HepG2 (cell line): Measurements from ENCODE around the gene KCNE5.

Experiments
- CBX2 ChIP-seq, 2 experiments: fragments of 200-600 bp in 1 of 2; sonication (generic); formaldehyde crosslinking in 1 of 2; IDR thresholded peaks; 2 replicates each; pipeline versions ENCODE4 v1.7.0 to v1.8.1; 2018 to 2022; ENCODE audit warnings: low read depth in 2 of 2, low read length in 1 of 2, mild to moderate bottlenecking in 1 of 2, missing genetic modification reagents in 1 of 2
- CREB1 ChIP-seq, 2 experiments: fragments of 450-650 bp in 1 of 2; IDR thresholded peaks; 2 replicates each; pipeline ENCODE4 v1.6.1; 2016 to 2017; ENCODE audit warnings: control low read depth in 1 of 2, mild to moderate bottlenecking in 1 of 2, missing compliant biosample characterization in 1 of 2, missing genetic modification characterization in 1 of 2
- SAFB2 ChIP-seq: sonication (generic); formaldehyde crosslinking; IDR thresholded peaks from 2 replicates; pipeline ENCODE4 v1.5.1; 2020; ENCODE audit warnings: missing genetic modification reagents, low read depth, mild to moderate bottlenecking, borderline replicate concordance
- ZNF253 ChIP-seq: sonication (generic); formaldehyde crosslinking; IDR thresholded peaks from 2 replicates; pipeline ENCODE4 v1.8.0; 2022; ENCODE audit warnings: mild to moderate bottlenecking, missing genetic modification reagents, borderline replicate concordance

- TF ChIP-seq CREB1 (IDR thresholded peaks at IDR 0.05) (no peak), CREB1 (CRISPR knock-in tag; IDR thresholded peaks at IDR 0.05) (no peak), ZNF253 (no peak), CBX2 (IDR thresholded peaks at IDR 0.05; ENCODE audit: low read depth, low read length) (no peak), CBX2 (CRISPR knock-in tag; IDR thresholded peaks at IDR 0.05; ENCODE audit: low read depth) (no peak), SAFB2 (CRISPR knock-in tag) (no peak)
Observed at GRCh38 chrX:109601486-109601885, 23.5 kb downstream of the KCNE5 start.
